Thyroid gland (tissue), 4 donors: ENCODE data around the gene CBLC. TPM values are rescaled to one million over a fixed set of nuclear protein-coding genes. Genes with fewer than 3 reads are reported as not detected.
"Not testable (repeated sequence)": the region's sequence is repeated elsewhere in the genome, so short reads cannot be mapped to it uniquely, and the experiment has no call there.

Experiments
- DNase-seq, 2 donors: peaks; one replicate each; pipeline ENCODE4 v3.0.0-alpha.2; 2019
- H3K27ac ChIP-seq, 3 donors: fragments of 200-600 bp; sonication (generic); 1 replicate in 2 of 3; 2 replicates in 1 of 3; pipeline ENCODE4 v1.5.1; 2016 to 2019; ENCODE audit warnings: mild to moderate bottlenecking in 1 of 3, moderate library complexity in 1 of 3
- H3K27me3 ChIP-seq: fragments of 200-600 bp; sonication (generic); one replicate; pipeline ENCODE4 v1.5.1; 2019
- H3K36me3 ChIP-seq, 2 donors: fragments of 200-600 bp; sonication (generic); one replicate each; pipeline ENCODE4 v1.5.1; 2016 to 2019
- H3K4me1 ChIP-seq, 2 donors: fragments of 200-600 bp; sonication (generic); one replicate each; pipeline ENCODE4 v1.5.1; 2017 to 2019
- H3K4me3 ChIP-seq, 3 donors: fragments of 200-600 bp; sonication (generic); replicated peaks in 1 of 3; 1 replicate in 2 of 3; 2 replicates in 1 of 3; pipeline ENCODE4 v1.5.1; 2016; ENCODE audit warnings: mild to moderate bottlenecking in 1 of 3
- H3K9me3 ChIP-seq: fragments of 200-600 bp; sonication (generic); one replicate; pipeline ENCODE4 v1.5.1; 2017
- CTCF ChIP-seq, 6 experiments: fragments of 200-600 bp in 3 of 6; fragments of 450-650 bp in 3 of 6; sonication (generic) in 3 of 6; IDR thresholded peaks; one replicate each; pipeline ENCODE4 v1.5.1; 2016 to 2019; ENCODE audit warnings: antibody characterized with exemption in 6 of 6, mild to moderate bottlenecking in 2 of 6, inconsistent platforms in 1 of 6, moderate library complexity in 1 of 6
- POLR2A ChIP-seq, 2 donors: fragments of 450-650 bp; IDR thresholded peaks; one replicate each; pipeline ENCODE4 v1.6.1; 2017; ENCODE audit warnings: antibody characterized with exemption in 2 of 2, mild to moderate bottlenecking in 2 of 2, moderate library complexity in 1 of 2
- WGBS, 2 donors: methylation state at CpG; one replicate each; pipeline ENCODE4 v1.1.5; 2017; 5-methylcytosine and 5-hydroxymethylcytosine counted together
- intact Hi-C: fragments of 100-400 bp; cut with DNase I; formaldehyde crosslinking; loops from one replicate; pipeline ENCODE4 v1.15.1; 2023
- total RNA-seq, 4 donors: library from RNA; depleted of rRNA; stranded (reverse); fragments of >200 nt; gene quantifications; one replicate each; pipeline ENCODE4 v1.2.3, GENCODE V29; 2016

CBLC gene
- total RNA-seq, 4 donors from 2014 or later, result 2.0 to 5.6 (median 3.1) TPM

- Histone ChIP-seq H3K27ac (no peak overlapping the region), H3K27me3 (no peaks in the 10 kb centered on the region), H3K4me3 (no peak overlapping the region), H3K9me3 (no peaks in the 10 kb centered on the region), H3K36me3 (no peaks in the 10 kb centered on the region), H3K4me1 (peaks cover 3 to 5% of the 10 kb centered on the region in 2 donors)
- DNase-seq, result no peak
- 81 to 83% methylated on average over 6 of the region's 6 CpGs for WGBS, 2 donors
- TF ChIP-seq CTCF (IDR thresholded peaks at IDR 0.05), result no peak
- no peak for TF ChIP-seq POLR2A (IDR thresholded peaks at IDR 0.05)
- intact Hi-C loops, result no loop called here
These were observed 1.9 kb upstream of the CBLC start for GRCh38 chr19:44775676-44776240.

GRCh38 chr19:44776402-44777096, 1.1 kb upstream of the CBLC start:
- Histone ChIP-seq H3K27me3 (no peaks in the 10 kb centered on the region), H3K9me3 (no peaks in the 10 kb centered on the region), H3K36me3 (no peaks in the 10 kb centered on the region), H3K4me3 (no peak overlapping the region), H3K4me1 (peaks cover 3 to 5% of the 10 kb centered on the region in 2 donors), H3K27ac (no peak overlapping the region)
- intact Hi-C loops, result no loop called here
- 87 to 91% methylated on average over 23 of the region's 23 CpGs for WGBS, 2 donors
- DNase-seq, result no peak
- no peak for TF ChIP-seq CTCF (IDR thresholded peaks at IDR 0.05)
- TF ChIP-seq POLR2A (IDR thresholded peaks at IDR 0.05), result no peak

- no peaks in the 10 kb centered on the region for H3K27me3 ChIP-seq
- no peaks in the 10 kb centered on the region for H3K36me3 ChIP-seq
- no peak for DNase-seq
- intact Hi-C loops, result no loop called here
- no peaks in the 10 kb centered on the region for H3K9me3 ChIP-seq
- H3K27ac ChIP-seq, result no peak overlapping the region
- TF ChIP-seq POLR2A (IDR thresholded peaks at IDR 0.05) (no peak), CTCF (IDR thresholded peaks at IDR 0.05) (no peak)
- H3K4me1 ChIP-seq, result peaks cover 3 to 5% of the 10 kb centered on the region in 2 donors
- H3K4me3 ChIP-seq, result no peak overlapping the region
- WGBS, 2 donors, result 90 to 93% methylated on average over 2 of the region's 2 CpGs
These were observed 1.5 kb downstream of the CBLC start for GRCh38 chr19:44779150-44779549.

GRCh38 chr19:44781694-44782093, 4.0 kb downstream of the CBLC start:
- DNase-seq, result not testable (repeated sequence)
- intact Hi-C loops, result loop anchor here (10.0 kb wide), 2 partner anchors 173 to 207 kb away; partner anchors contain the start of gene CLPTM1
- WGBS, 2 donors, result 100% methylated on average over 1 of the region's 2 CpGs; no CpG with 5 or more reads in 1 of the 2 donors

GRCh38 chr19:44782729-44783128, 5.0 kb downstream of the CBLC start:
- H3K4me1 ChIP-seq, result peaks cover 3 to 6% of the 10 kb centered on the region in 2 donors
- TF ChIP-seq CTCF (IDR thresholded peaks at IDR 0.05) (no peak), POLR2A (IDR thresholded peaks at IDR 0.05) (no peak)
- no peaks in the 10 kb centered on the region for H3K36me3 ChIP-seq
- no peaks in the 10 kb centered on the region for H3K9me3 ChIP-seq
- DNase-seq, result no peak
- no peaks in the 10 kb centered on the region for H3K27me3 ChIP-seq
- WGBS, 2 donors, result 91% methylated on average over 5 of the region's 5 CpGs
- H3K27ac ChIP-seq, result no peak overlapping the region
- no peak overlapping the region for H3K4me3 ChIP-seq
- intact Hi-C loops, result loop anchor here (10.0 kb wide), 2 partner anchors 172 to 208 kb away; partner anchors contain the start of gene CLPTM1

More at GRCh38 chr19:44781694-44782093, 4.0 kb downstream of the CBLC start:
- not testable (repeated sequence) for H3K27me3 ChIP-seq, H3K27ac ChIP-seq, H3K36me3 ChIP-seq, H3K4me3 ChIP-seq, H3K4me1 ChIP-seq, H3K9me3 ChIP-seq
